PFSK-1 (cell line): ENCODE measurements around the gene WDR7.

Source experiments
- FOXP2 ChIP-seq: optimal IDR thresholded peaks from 2 replicates; pipeline ENCODE3; 2011; ENCODE audit warnings: borderline replicate concordance, control low read depth, inconsistent platforms; ENCODE audit not compliant: insufficient read depth; ENCODE audit errors: extremely low read length, extremely low read depth
- POLR2AphosphoS5 ChIP-seq: IDR thresholded peaks from 2 replicates; pipeline ENCODE4 v1.6.1; 2012; ENCODE audit warnings: low read depth, mild to moderate bottlenecking, control low read depth, low read length, moderate library complexity
- REST ChIP-seq, 2 experiments: IDR thresholded peaks; 2 replicates each; pipeline versions ENCODE4 v1.6.1 to v1.8.0; 2011 to 2012; ENCODE audit warnings: low read depth in 2 of 2, low read length in 2 of 2, control low read depth in 1 of 2, inconsistent platforms in 1 of 2, mild to moderate bottlenecking in 1 of 2, moderate library complexity in 1 of 2; ENCODE audit not compliant: insufficient read depth in 1 of 2
- SIN3A ChIP-seq: IDR thresholded peaks from 2 replicates; pipeline ENCODE4 v1.6.1; 2012; ENCODE audit warnings: mild to moderate bottlenecking, low read length, moderate library complexity, borderline replicate concordance; ENCODE audit not compliant: insufficient read depth
- TAF1 ChIP-seq: IDR thresholded peaks from 2 replicates; pipeline ENCODE4 v1.6.1; 2012; ENCODE audit warnings: low read length, control low read depth, borderline replicate concordance; ENCODE audit not compliant: insufficient read depth

Gene WDR7

GRCh38 chr18:56740645-56741044, 89.5 kb downstream of the WDR7 start:
- no peak for TF ChIP-seq FOXP2
- TF ChIP-seq TAF1, result no peak

- TF ChIP-seq REST (IDR thresholded peaks at IDR 0.05; ENCODE audit: insufficient read depth in 1 of 2, low read depth in 2 of 2, low read length in 2 of 2), result no peak
- TF ChIP-seq SIN3A, result no peak
- no peak for TF ChIP-seq TAF1
- no peak for TF ChIP-seq POLR2AphosphoS5
- TF ChIP-seq FOXP2, result no peak
Measured at GRCh38 chr18:56741685-56742084, 90.5 kb downstream of the WDR7 start.

GRCh38 chr18:56743115-56743514, 92.0 kb downstream of the WDR7 start:
- no peak for TF ChIP-seq SIN3A
- no peak for TF ChIP-seq REST (IDR thresholded peaks at IDR 0.05; ENCODE audit: insufficient read depth in 1 of 2, low read depth in 2 of 2, low read length in 2 of 2)
- no peak for TF ChIP-seq TAF1
- TF ChIP-seq FOXP2, result no peak
- TF ChIP-seq POLR2AphosphoS5, result no peak

GRCh38 chr18:56747032-56747658, 96.0 kb downstream of the WDR7 start:
- TF ChIP-seq SIN3A (no peak), FOXP2 (no peak), POLR2AphosphoS5 (no peak), REST (IDR thresholded peaks at IDR 0.05; ENCODE audit: insufficient read depth in 1 of 2, low read depth in 2 of 2, low read length in 2 of 2) (no peak), TAF1 (no peak)

GRCh38 chr18:56747857-56748256, 96.7 kb downstream of the WDR7 start:
- TF ChIP-seq TAF1 (no peak), POLR2AphosphoS5 (no peak), SIN3A (no peak), REST (IDR thresholded peaks at IDR 0.05; ENCODE audit: insufficient read depth in 1 of 2, low read depth in 2 of 2, low read length in 2 of 2) (no peak), FOXP2 (no peak)
